ENCODE measurements around the gene MAD1L1.

MAD1L1 gene

DNA sequence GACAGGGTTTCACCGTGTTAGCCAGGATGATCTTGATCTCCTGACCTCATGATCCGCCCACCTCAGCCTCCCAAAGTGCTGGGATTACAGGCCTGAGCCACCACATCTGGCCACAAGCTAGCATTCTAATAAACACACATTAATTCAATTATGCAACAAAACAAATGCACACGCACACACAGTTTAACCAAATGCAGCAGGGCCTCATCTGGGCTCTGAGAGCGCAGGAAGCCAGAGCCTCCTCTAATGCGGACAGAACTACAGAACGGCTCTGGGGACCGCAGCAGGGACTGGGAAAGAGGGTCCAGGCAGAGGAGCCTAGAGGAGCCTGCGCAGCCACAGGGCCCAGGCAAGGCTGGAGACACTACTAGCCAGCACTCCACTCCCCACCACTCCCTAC lies 3.8 kb downstream of the MAD1L1 start:
- no peak overlapping the region for H3K9ac ChIP-seq (ENCODE audit: low read depth in 1 of 2, low read length in 2 of 2)
- peaks cover 8 to 18% of the 10 kb centered on the region in 2 donors for H3K4me1 ChIP-seq (ENCODE audit: control insufficient read depth in 2 of 2, insufficient read depth in 2 of 2, low read length in 2 of 2)
- no peak overlapping the region for H3K4me3 ChIP-seq (ENCODE audit: low read length in 2 of 2)
- peaks cover 23 to 27% of the 10 kb centered on the region in 2 donors for H3K36me3 ChIP-seq (ENCODE audit: control insufficient read depth in 2 of 2, insufficient read depth in 2 of 2, low read length in 2 of 2)
- H3K9me3 ChIP-seq (ENCODE audit: control insufficient read depth in 2 of 2, low read length in 2 of 2), result no peaks in the 10 kb centered on the region
- H3K27me3 ChIP-seq (ENCODE audit: control insufficient read depth in 2 of 2, insufficient read depth in 2 of 2, low read length in 2 of 2), result no peaks in the 10 kb centered on the region
- no peak overlapping the region for H3K27ac ChIP-seq (ENCODE audit: low read depth in 2 of 2, low read length in 2 of 2)

DNA sequence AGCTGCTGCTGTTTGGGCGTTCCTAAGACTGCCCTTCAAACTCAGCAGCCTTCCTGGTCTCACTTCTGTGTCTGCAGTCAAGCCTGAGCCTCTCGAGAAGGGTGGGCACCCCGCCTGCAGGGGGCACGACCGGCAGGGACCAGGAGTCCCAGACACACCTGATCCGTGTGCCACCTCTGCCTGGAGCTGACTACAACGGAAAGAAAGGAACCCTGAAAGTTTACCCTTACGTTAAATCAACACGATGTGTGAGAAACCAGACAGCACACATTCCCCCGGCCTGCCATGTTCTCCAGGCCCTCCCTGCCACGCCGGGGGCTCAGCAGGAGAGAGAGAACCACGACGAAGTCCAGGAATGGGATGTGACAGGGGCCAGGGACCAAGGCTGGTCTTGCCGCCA lies 5.0 kb downstream of the MAD1L1 start:
- Histone ChIP-seq H3K27ac (ENCODE audit: low read depth in 2 of 2, low read length in 2 of 2) (no peak overlapping the region), H3K27me3 (ENCODE audit: control insufficient read depth in 2 of 2, insufficient read depth in 2 of 2, low read length in 2 of 2) (no peaks in the 10 kb centered on the region)

DNA sequence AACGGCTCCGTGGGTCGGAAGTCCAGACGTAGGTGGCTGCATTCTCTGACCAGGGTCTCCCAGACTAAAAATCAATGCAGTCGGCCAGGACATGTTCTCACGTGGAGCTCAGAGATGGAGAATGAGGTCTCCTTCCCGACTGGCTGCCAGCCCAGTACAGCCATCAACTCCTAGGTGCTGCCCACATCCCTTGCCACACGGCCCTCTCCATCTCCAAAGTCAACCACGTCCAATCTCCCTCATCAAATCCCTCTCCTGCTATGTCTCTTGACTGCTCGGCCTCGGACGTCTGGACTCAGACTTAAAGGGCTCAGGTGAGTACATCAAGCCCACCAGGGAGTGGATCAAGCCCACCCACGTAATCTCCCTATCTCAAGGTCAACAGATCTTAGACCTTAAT lies 6.9 kb downstream of the MAD1L1 start:
- Histone ChIP-seq H3K36me3 (ENCODE audit: control insufficient read depth in 2 of 2, insufficient read depth in 2 of 2, low read length in 2 of 2) (peaks cover 26 to 34% of the 10 kb centered on the region in 2 donors), H3K9me3 (ENCODE audit: control insufficient read depth in 2 of 2, low read length in 2 of 2) (no peaks in the 10 kb centered on the region), H3K27ac (ENCODE audit: low read depth in 2 of 2, low read length in 2 of 2) (no peak overlapping the region), H3K4me3 (ENCODE audit: low read length in 2 of 2) (no peak overlapping the region), H3K4me1 (ENCODE audit: control insufficient read depth in 2 of 2, insufficient read depth in 2 of 2, low read length in 2 of 2) (peaks cover 0 to 4% of the 10 kb centered on the region in 2 donors), H3K9ac (ENCODE audit: low read depth in 1 of 2, low read length in 2 of 2) (no peak overlapping the region), H3K27me3 (ENCODE audit: control insufficient read depth in 2 of 2, insufficient read depth in 2 of 2, low read length in 2 of 2) (no peaks in the 10 kb centered on the region)

More for the DNA sequence above, 5.0 kb downstream of the MAD1L1 start:
- Histone ChIP-seq H3K4me3 (ENCODE audit: low read length in 2 of 2) (no peak overlapping the region), H3K9ac (ENCODE audit: low read depth in 1 of 2, low read length in 2 of 2) (no peak overlapping the region), H3K4me1 (ENCODE audit: control insufficient read depth in 2 of 2, insufficient read depth in 2 of 2, low read length in 2 of 2) (peaks cover 5 to 15% of the 10 kb centered on the region in 2 donors), H3K9me3 (ENCODE audit: control insufficient read depth in 2 of 2, low read length in 2 of 2) (no peaks in the 10 kb centered on the region), H3K36me3 (ENCODE audit: control insufficient read depth in 2 of 2, insufficient read depth in 2 of 2, low read length in 2 of 2) (peaks cover 23 to 27% of the 10 kb centered on the region in 2 donors)

DNA sequence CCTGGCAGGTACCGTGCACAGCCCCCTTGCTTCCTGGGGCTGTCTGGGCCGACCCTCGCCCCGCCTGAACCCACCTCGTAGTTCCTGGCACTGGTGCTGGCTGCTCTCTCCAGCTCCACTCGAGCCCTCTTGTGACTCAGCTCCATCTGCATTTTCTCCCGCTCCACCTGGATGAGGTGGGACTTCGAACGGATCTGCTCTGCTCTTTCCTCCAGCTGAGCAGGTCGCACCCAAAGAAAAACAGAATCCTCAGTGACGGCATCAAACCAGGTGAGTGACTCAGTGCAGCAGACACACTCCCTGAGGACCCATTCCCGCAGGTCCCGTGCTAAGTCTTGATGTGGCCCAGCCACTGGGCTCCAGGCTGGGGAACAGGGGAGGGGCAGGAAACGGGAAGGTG lies 7.4 kb downstream of the MAD1L1 start:
- H3K9ac ChIP-seq (ENCODE audit: low read depth in 1 of 2, low read length in 2 of 2), result no peak overlapping the region
- H3K4me3 ChIP-seq (ENCODE audit: low read length in 2 of 2), result no peak overlapping the region
- H3K36me3 ChIP-seq (ENCODE audit: control insufficient read depth in 2 of 2, insufficient read depth in 2 of 2, low read length in 2 of 2), result peaks cover 26 to 34% of the 10 kb centered on the region in 2 donors
- no peaks in the 10 kb centered on the region for H3K27me3 ChIP-seq (ENCODE audit: control insufficient read depth in 2 of 2, insufficient read depth in 2 of 2, low read length in 2 of 2)
- H3K4me1 ChIP-seq (ENCODE audit: control insufficient read depth in 2 of 2, insufficient read depth in 2 of 2, low read length in 2 of 2), result peaks cover 0 to 1% of the 10 kb centered on the region in 2 donors
- no peak overlapping the region for H3K27ac ChIP-seq (ENCODE audit: low read depth in 2 of 2, low read length in 2 of 2)
- H3K9me3 ChIP-seq (ENCODE audit: control insufficient read depth in 2 of 2, low read length in 2 of 2), result no peaks in the 10 kb centered on the region

DNA sequence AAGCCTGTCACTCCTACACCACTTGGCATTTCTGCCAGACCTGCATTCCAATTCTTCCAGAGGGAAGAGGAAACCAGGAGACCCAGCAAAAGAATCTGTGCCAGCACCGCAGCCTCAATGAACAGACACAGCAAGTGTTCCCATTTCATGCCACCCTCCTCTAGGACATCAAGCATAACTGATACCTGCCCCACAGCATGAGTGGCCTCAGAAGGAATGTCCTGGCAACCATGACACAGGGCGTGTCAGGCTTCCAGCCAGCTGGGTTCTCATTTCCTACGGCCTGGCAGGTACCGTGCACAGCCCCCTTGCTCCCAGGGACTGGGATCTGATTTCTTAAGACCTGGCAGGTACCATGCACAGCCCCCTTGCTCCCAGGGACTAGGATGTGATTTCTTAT lies 7.8 kb downstream of the MAD1L1 start:
- H3K9ac ChIP-seq (ENCODE audit: low read depth in 1 of 2, low read length in 2 of 2), result no peak overlapping the region
- no peak overlapping the region for H3K27ac ChIP-seq (ENCODE audit: low read depth in 2 of 2, low read length in 2 of 2)
- no peak overlapping the region for H3K4me3 ChIP-seq (ENCODE audit: low read length in 2 of 2)
- H3K36me3 ChIP-seq (ENCODE audit: control insufficient read depth in 2 of 2, insufficient read depth in 2 of 2, low read length in 2 of 2), result peaks cover 26 to 31% of the 10 kb centered on the region in 2 donors
- H3K27me3 ChIP-seq (ENCODE audit: control insufficient read depth in 2 of 2, insufficient read depth in 2 of 2, low read length in 2 of 2), result no peaks in the 10 kb centered on the region
- H3K9me3 ChIP-seq (ENCODE audit: control insufficient read depth in 2 of 2, low read length in 2 of 2), result no peaks in the 10 kb centered on the region
- H3K4me1 ChIP-seq (ENCODE audit: control insufficient read depth in 2 of 2, insufficient read depth in 2 of 2, low read length in 2 of 2), result no peaks in the 10 kb centered on the region

DNA sequence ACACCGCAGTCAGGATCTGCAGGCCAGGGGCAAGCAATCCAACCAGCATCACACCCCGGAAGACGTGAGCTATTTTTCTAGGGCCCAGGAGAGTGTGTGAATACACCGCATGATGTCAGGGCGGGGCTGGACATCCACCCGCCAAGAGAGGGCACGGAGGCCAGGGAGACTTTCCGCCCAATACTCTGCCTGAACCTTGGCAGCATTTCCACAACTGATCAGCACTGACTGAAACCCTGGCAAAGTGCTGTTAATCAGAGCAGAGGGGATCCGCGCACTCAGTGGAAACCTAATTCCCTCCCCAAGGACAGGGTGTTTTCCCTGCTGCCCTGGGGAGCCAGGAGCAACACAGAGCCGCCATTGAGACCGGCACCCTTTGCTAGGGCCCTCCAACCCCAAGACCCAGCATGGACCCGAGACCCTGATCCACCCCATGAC lies 8.2 kb downstream of the MAD1L1 start:
- Histone ChIP-seq H3K9ac (ENCODE audit: low read depth in 1 of 2, low read length in 2 of 2) (no peak overlapping the region), H3K4me1 (ENCODE audit: control insufficient read depth in 2 of 2, insufficient read depth in 2 of 2, low read length in 2 of 2) (no peaks in the 10 kb centered on the region), H3K36me3 (ENCODE audit: control insufficient read depth in 2 of 2, insufficient read depth in 2 of 2, low read length in 2 of 2) (peaks cover 26 to 28% of the 10 kb centered on the region in 2 donors), H3K27ac (ENCODE audit: low read depth in 2 of 2, low read length in 2 of 2) (no peak overlapping the region), H3K27me3 (ENCODE audit: control insufficient read depth in 2 of 2, insufficient read depth in 2 of 2, low read length in 2 of 2) (no peaks in the 10 kb centered on the region), H3K4me3 (ENCODE audit: low read length in 2 of 2) (no peak overlapping the region), H3K9me3 (ENCODE audit: control insufficient read depth in 2 of 2, low read length in 2 of 2) (no peaks in the 10 kb centered on the region)

DNA sequence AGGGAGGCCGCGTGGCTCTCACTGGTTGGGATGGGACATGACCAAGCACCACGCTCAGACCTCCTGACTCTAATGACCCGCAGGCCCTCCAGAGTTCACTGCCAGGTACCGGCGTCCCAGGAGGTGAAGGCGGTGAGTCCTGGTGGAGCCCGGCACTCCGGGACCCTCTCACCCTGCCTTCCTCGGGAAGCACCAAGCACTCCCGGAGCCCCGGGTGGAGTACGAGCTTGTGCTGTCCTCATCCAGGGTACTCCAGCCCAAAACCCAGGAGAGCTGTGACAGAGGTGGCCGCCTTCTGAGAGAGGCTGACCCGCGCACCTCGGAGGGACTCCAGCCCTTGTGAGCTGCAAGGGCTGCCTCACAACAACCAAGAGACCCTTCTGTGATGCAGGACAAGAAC lies 9.4 kb downstream of the MAD1L1 start:
- H3K27me3 ChIP-seq (ENCODE audit: control insufficient read depth in 2 of 2, insufficient read depth in 2 of 2, low read length in 2 of 2), result no peaks in the 10 kb centered on the region
- peaks cover 28 to 30% of the 10 kb centered on the region in 2 donors for H3K36me3 ChIP-seq (ENCODE audit: control insufficient read depth in 2 of 2, insufficient read depth in 2 of 2, low read length in 2 of 2)
- H3K4me1 ChIP-seq (ENCODE audit: control insufficient read depth in 2 of 2, insufficient read depth in 2 of 2, low read length in 2 of 2), result no peaks in the 10 kb centered on the region
- H3K9me3 ChIP-seq (ENCODE audit: control insufficient read depth in 2 of 2, low read length in 2 of 2), result no peaks in the 10 kb centered on the region
- no peak overlapping the region for H3K9ac ChIP-seq (ENCODE audit: low read depth in 1 of 2, low read length in 2 of 2)
- no peak overlapping the region for H3K4me3 ChIP-seq (ENCODE audit: low read length in 2 of 2)
- H3K27ac ChIP-seq (ENCODE audit: low read depth in 2 of 2, low read length in 2 of 2), result no peak overlapping the region

DNA sequence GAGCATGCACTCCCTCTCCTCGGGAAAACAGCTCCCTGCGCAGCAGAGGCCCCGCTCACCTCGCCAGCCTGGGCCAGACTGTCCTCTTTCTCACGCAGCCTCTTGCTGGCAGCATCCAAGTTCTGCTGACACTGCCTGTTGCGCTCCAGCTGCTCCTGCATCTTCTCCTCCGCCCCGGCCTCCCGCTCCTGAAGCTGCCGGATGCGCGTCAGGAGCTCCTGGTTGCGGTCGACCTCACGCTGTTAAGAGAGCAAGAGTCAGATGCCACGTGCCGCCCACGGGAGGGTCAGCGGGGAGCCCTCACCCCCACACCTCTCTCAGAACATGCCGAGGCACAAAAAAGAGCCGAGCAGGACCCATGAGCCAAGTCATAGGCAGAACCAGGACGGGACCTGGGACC lies 10.2 kb downstream of the MAD1L1 start:
- Histone ChIP-seq H3K9ac (ENCODE audit: low read depth in 1 of 2, low read length in 2 of 2) (no peak overlapping the region), H3K4me3 (ENCODE audit: low read length in 2 of 2) (no peak overlapping the region), H3K4me1 (ENCODE audit: control insufficient read depth in 2 of 2, insufficient read depth in 2 of 2, low read length in 2 of 2) (no peaks in the 10 kb centered on the region), H3K36me3 (ENCODE audit: control insufficient read depth in 2 of 2, insufficient read depth in 2 of 2, low read length in 2 of 2) (peaks cover 34 to 36% of the 10 kb centered on the region in 2 donors), H3K27ac (ENCODE audit: low read depth in 2 of 2, low read length in 2 of 2) (no peak overlapping the region), H3K27me3 (ENCODE audit: control insufficient read depth in 2 of 2, insufficient read depth in 2 of 2, low read length in 2 of 2) (no peaks in the 10 kb centered on the region), H3K9me3 (ENCODE audit: control insufficient read depth in 2 of 2, low read length in 2 of 2) (no peaks in the 10 kb centered on the region)

DNA sequence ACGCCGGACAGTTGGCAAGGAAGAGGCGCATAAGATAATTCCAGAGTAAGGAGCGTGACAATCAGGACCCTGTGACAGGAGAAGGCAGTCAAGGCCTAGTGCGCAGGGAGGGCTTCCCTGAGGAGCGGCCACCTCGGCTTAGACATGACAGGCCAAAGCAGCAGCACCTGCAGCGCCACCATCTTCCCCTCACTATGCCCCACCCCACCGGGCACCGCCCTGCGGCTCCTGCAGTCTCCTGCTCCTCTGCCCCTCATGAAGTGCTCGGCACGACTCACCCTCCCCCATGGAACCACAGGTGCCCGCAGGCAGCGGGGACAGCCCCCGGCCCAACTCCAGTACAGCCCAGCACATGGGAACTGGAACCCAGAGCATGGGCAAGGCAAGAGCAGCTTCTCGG lies 11.8 kb downstream of the MAD1L1 start:
- Histone ChIP-seq H3K4me3 (ENCODE audit: low read length in 2 of 2) (no peak overlapping the region), H3K27ac (ENCODE audit: low read depth in 2 of 2, low read length in 2 of 2) (no peak overlapping the region), H3K36me3 (ENCODE audit: control insufficient read depth in 2 of 2, insufficient read depth in 2 of 2, low read length in 2 of 2) (peaks cover 38 to 49% of the 10 kb centered on the region in 2 donors), H3K9ac (ENCODE audit: low read depth in 1 of 2, low read length in 2 of 2) (no peak overlapping the region), H3K27me3 (ENCODE audit: control insufficient read depth in 2 of 2, insufficient read depth in 2 of 2, low read length in 2 of 2) (no peaks in the 10 kb centered on the region), H3K9me3 (ENCODE audit: control insufficient read depth in 2 of 2, low read length in 2 of 2) (no peaks in the 10 kb centered on the region), H3K4me1 (ENCODE audit: control insufficient read depth in 2 of 2, insufficient read depth in 2 of 2, low read length in 2 of 2) (no peaks in the 10 kb centered on the region)

DNA sequence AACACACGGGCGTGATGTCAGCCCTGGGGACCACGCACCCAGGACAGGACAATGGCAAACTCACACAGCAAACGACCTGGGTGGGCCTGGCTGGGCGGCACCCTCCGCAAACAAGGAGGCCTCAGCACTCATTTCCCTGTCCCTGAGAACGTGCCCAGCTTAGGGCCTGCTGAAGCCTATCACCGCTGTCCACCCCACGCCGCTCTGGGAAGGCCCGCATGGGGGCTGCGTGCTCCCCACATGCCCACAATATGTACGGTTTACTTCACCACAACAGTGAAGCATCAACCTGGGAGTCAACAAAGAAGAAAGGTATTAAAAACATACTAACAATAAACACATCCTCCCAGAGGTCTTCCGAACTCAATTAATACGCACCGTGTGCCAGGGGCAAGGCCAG lies 12.2 kb downstream of the MAD1L1 start:
- Histone ChIP-seq H3K9ac (ENCODE audit: low read depth in 1 of 2, low read length in 2 of 2) (no peak overlapping the region), H3K4me3 (ENCODE audit: low read length in 2 of 2) (no peak overlapping the region), H3K36me3 (ENCODE audit: control insufficient read depth in 2 of 2, insufficient read depth in 2 of 2, low read length in 2 of 2) (peaks cover 37 to 49% of the 10 kb centered on the region in 2 donors), H3K4me1 (ENCODE audit: control insufficient read depth in 2 of 2, insufficient read depth in 2 of 2, low read length in 2 of 2) (no peaks in the 10 kb centered on the region), H3K27ac (ENCODE audit: low read depth in 2 of 2, low read length in 2 of 2) (no peak overlapping the region), H3K9me3 (ENCODE audit: control insufficient read depth in 2 of 2, low read length in 2 of 2) (no peaks in the 10 kb centered on the region), H3K27me3 (ENCODE audit: control insufficient read depth in 2 of 2, insufficient read depth in 2 of 2, low read length in 2 of 2) (no peaks in the 10 kb centered on the region)

DNA sequence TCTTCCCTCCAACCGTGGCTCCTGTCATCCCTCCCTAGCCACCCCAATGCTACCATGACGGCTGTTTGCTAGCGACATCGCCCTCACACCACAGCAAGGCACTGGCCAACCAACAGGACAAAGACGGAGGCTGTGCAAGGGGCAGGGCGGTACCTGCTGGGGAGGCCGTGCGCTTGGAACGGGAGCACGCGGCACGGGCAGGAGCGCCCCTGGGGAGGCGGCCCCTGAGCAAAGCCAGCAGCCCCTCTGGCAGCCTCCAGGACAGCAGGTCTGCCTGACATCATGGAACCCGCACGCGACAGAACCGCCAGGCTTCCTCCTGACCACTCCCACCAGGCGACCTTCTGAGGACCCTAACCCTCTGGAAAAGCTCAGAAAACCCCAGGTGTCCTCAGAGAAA lies 12.7 kb downstream of the MAD1L1 start:
- no peaks in the 10 kb centered on the region for H3K27me3 ChIP-seq (ENCODE audit: control insufficient read depth in 2 of 2, insufficient read depth in 2 of 2, low read length in 2 of 2)
- no peaks in the 10 kb centered on the region for H3K4me1 ChIP-seq (ENCODE audit: control insufficient read depth in 2 of 2, insufficient read depth in 2 of 2, low read length in 2 of 2)
- H3K9ac ChIP-seq (ENCODE audit: low read depth in 1 of 2, low read length in 2 of 2), result no peak overlapping the region
- no peaks in the 10 kb centered on the region for H3K9me3 ChIP-seq (ENCODE audit: control insufficient read depth in 2 of 2, low read length in 2 of 2)
- no peak overlapping the region for H3K27ac ChIP-seq (ENCODE audit: low read depth in 2 of 2, low read length in 2 of 2)
- peaks cover 33 to 47% of the 10 kb centered on the region in 2 donors for H3K36me3 ChIP-seq (ENCODE audit: control insufficient read depth in 2 of 2, insufficient read depth in 2 of 2, low read length in 2 of 2)
- H3K4me3 ChIP-seq (ENCODE audit: low read length in 2 of 2), result no peak overlapping the region

All from mucosa of rectum (tissue), 2 donors.